Gastroesophageal sphincter (tissue), 4 donors: ENCODE measurements around the gene ZNF425. TPM values are rescaled to one million over a fixed set of nuclear protein-coding genes. Genes with fewer than 3 reads are reported as not detected.

Experiments
- ATAC-seq: fragments of 150-250 bp; one replicate; pipeline ENCODE4 v1.9.1; 2016; ENCODE audit warnings: mild to moderate bottlenecking, moderate library complexity
- H3K27ac ChIP-seq, 4 donors: fragments of 200-600 bp; sonication (generic) in 3 of 4; 1 replicate in 3 of 4; 2 replicates in 1 of 4; pipeline ENCODE4 v1.5.1; 2016 to 2019
- H3K27me3 ChIP-seq: fragments of 200-600 bp; sonication (generic); one replicate; pipeline ENCODE4 v1.5.1; 2019
- H3K36me3 ChIP-seq, 2 donors: fragments of 200-600 bp; sonication (generic); one replicate each; pipeline ENCODE4 v1.5.1; 2019; ENCODE audit warnings: control low read depth in 1 of 2
- H3K4me1 ChIP-seq, 3 donors: fragments of 200-600 bp; sonication (generic); 1 replicate in 2 of 3; 2 replicates in 1 of 3; pipeline ENCODE4 v1.5.1; 2016 to 2019; ENCODE audit warnings: control low read depth in 2 of 3
- H3K4me3 ChIP-seq, 2 donors: fragments of 200-600 bp; sonication (generic); one replicate each; pipeline ENCODE4 v1.5.1; 2019; ENCODE audit warnings: mild to moderate bottlenecking in 1 of 2, moderate library complexity in 1 of 2
- H3K9me3 ChIP-seq, 3 donors: fragments of 200-600 bp; sonication (generic); one replicate each; pipeline ENCODE4 v1.5.1; 2017 to 2019; ENCODE audit warnings: control low read depth in 2 of 3
- CTCF ChIP-seq, 4 experiments: fragments of 200-600 bp in 2 of 4; fragments of 450-650 bp in 2 of 4; sonication (generic) in 1 of 4; IDR thresholded peaks; one replicate each; pipeline ENCODE4 v1.5.1; 2017 to 2019; ENCODE audit warnings: antibody characterized with exemption in 4 of 4, mild to moderate bottlenecking in 2 of 4, moderate library complexity in 2 of 4
- EP300 ChIP-seq: sonication (generic); formaldehyde crosslinking; IDR thresholded peaks from one replicate; pipeline ENCODE4 v1.6.1; 2017; ENCODE audit warnings: antibody characterized with exemption, mild to moderate bottlenecking
- POLR2A ChIP-seq, 2 donors: fragments of 450-650 bp; IDR thresholded peaks; one replicate each; pipeline ENCODE4 v1.6.1; 2017; ENCODE audit warnings: antibody characterized with exemption in 2 of 2, mild to moderate bottlenecking in 2 of 2, moderate library complexity in 1 of 2
- POLR2AphosphoS5 ChIP-seq: sonication (generic); formaldehyde crosslinking; IDR thresholded peaks from one replicate; pipeline ENCODE4 v1.6.1; 2017; ENCODE audit warnings: antibody characterized with exemption
- WGBS, 2 donors: methylation state at CpG; one replicate each; pipeline ENCODE4 v1.1.5; 2018; ENCODE audit warnings: low coverage in 1 of 2; 5-methylcytosine and 5-hydroxymethylcytosine counted together
- total RNA-seq, 4 donors: library from RNA; depleted of rRNA; stranded (reverse); fragments of >200 nt; gene quantifications; one replicate each; pipeline ENCODE4 v1.1.0, GENCODE V29; 2016

The ZNF425 gene
- total RNA-seq, 4 donors from 2014 or later = 2.4 to 6.4 (median 3.2) TPM

GRCh38 chr7:149103424-149103823, 22.7 kb downstream of the ZNF425 start:
- TF ChIP-seq CTCF (IDR thresholded peaks at IDR 0.05) (no peak), POLR2AphosphoS5 (no peak), POLR2A (IDR thresholded peaks at IDR 0.05) (no peak)
- H3K9me3 ChIP-seq = no peaks in the 10 kb centered on the region
- no peaks in the 10 kb centered on the region for H3K27me3 ChIP-seq
- no peaks in the 10 kb centered on the region for H3K4me1 ChIP-seq
- 95% methylated on average over 3 of the region's 9 CpGs; no CpG with 5 or more reads in 1 of the 2 donors for WGBS, 2 donors
- no peak overlapping the region for H3K4me3 ChIP-seq
- no peak for ATAC-seq
- H3K36me3 ChIP-seq = peaks cover 0 to 35% of the 10 kb centered on the region in 2 donors
- no peak overlapping the region for H3K27ac ChIP-seq

- no peak for TF ChIP-seq CTCF (IDR thresholded peaks at IDR 0.05)
- no peak for TF ChIP-seq EP300
- no peak for TF ChIP-seq POLR2A (IDR thresholded peaks at IDR 0.05)
- no peak for TF ChIP-seq POLR2AphosphoS5
- 57 to 63% methylated on average over 1 of the region's 1 CpG for WGBS, 2 donors
- Histone ChIP-seq H3K36me3 (peaks cover 0 to 35% of the 10 kb centered on the region in 2 donors), H3K4me1 (no peaks in the 10 kb centered on the region), H3K9me3 (no peaks in the 10 kb centered on the region), H3K4me3 (no peak overlapping the region), H3K27ac (no peak overlapping the region), H3K27me3 (no peaks in the 10 kb centered on the region)
- no peak for ATAC-seq
Measured at GRCh38 chr7:149102666-149103065, 23.5 kb downstream of the ZNF425 start.

GRCh38 chr7:149100821-149101220, 25.3 kb downstream of the ZNF425 start:
- Histone ChIP-seq H3K36me3 (peaks cover 0 to 29% of the 10 kb centered on the region in 2 donors), H3K4me3 (no peak overlapping the region), H3K27ac (no peak overlapping the region), H3K9me3 (no peaks in the 10 kb centered on the region), H3K27me3 (no peaks in the 10 kb centered on the region), H3K4me1 (no peaks in the 10 kb centered on the region)
- WGBS, 2 donors = 91 to 100% methylated on average over 2 of the region's 2 CpGs
- no peak for TF ChIP-seq POLR2A (IDR thresholded peaks at IDR 0.05)
- no peak for TF ChIP-seq EP300
- TF ChIP-seq CTCF (IDR thresholded peaks at IDR 0.05) = no peak
- no peak for TF ChIP-seq POLR2AphosphoS5
- no peak for ATAC-seq

GRCh38 chr7:149099058-149099457, 27.1 kb downstream of the ZNF425 start:
- Histone ChIP-seq H3K4me3 (no peak overlapping the region), H3K36me3 (peaks cover 0 to 14% of the 10 kb centered on the region in 2 donors), H3K4me1 (no peaks in the 10 kb centered on the region), H3K27ac (no peak overlapping the region), H3K27me3 (no peaks in the 10 kb centered on the region), H3K9me3 (no peaks in the 10 kb centered on the region)
- WGBS, 2 donors = 88 to 93% methylated on average over 3 of the region's 6 CpGs
- TF ChIP-seq EP300 (no peak), CTCF (IDR thresholded peaks at IDR 0.05) (no peak), POLR2A (IDR thresholded peaks at IDR 0.05) (no peak), POLR2AphosphoS5 (no peak)
- ATAC-seq = no peak

GRCh38 chr7:149097088-149097487, 29.0 kb downstream of the ZNF425 start:
- TF ChIP-seq CTCF (IDR thresholded peaks at IDR 0.05) = no peak
- TF ChIP-seq POLR2A (IDR thresholded peaks at IDR 0.05) = no peak
- TF ChIP-seq POLR2AphosphoS5 = no peak
- TF ChIP-seq EP300 = no peak
- no peaks in the 10 kb centered on the region for H3K36me3 ChIP-seq
- H3K27ac ChIP-seq = no peak overlapping the region
- no peak overlapping the region for H3K4me3 ChIP-seq
- no peaks in the 10 kb centered on the region for H3K27me3 ChIP-seq
- peaks cover 0 to 2% (median 0%) of the 10 kb centered on the region in 3 donors for H3K4me1 ChIP-seq
- H3K9me3 ChIP-seq = no peaks in the 10 kb centered on the region
- ATAC-seq = no peak
- WGBS, 2 donors = 66 to 73% methylated on average over 3 of the region's 4 CpGs
